Measurements from ENCODE around the gene SRSF4.
"Not testable (repeated sequence)": the region's sequence is repeated elsewhere in the genome, so short reads cannot be mapped to it uniquely, and the experiment has no call there.

SRSF4 gene

GRCh38 chr1:29164588-29164987 is 17.1 kb downstream of the SRSF4 start:
- H3K27ac ChIP-seq (ENCODE audit: low read depth, low read length) = peak overlapping the region; percentile 97
- H3K9ac ChIP-seq (ENCODE audit: low read depth, low read length) = peak overlapping the region; percentile 65
- H3K4me3 ChIP-seq (ENCODE audit: low read depth, low read length) = peak overlapping the region; percentile 43
- no peaks in the 10 kb centered on the region for H3K27me3 ChIP-seq (ENCODE audit: control insufficient read depth, insufficient read depth, low read length)
- peaks cover 66% of the 10 kb centered on the region for H3K36me3 ChIP-seq (ENCODE audit: control insufficient read depth, insufficient read depth, low read length)
- H3K4me1 ChIP-seq (ENCODE audit: control insufficient read depth, insufficient read depth, low read length) = peaks cover 54% of the 10 kb centered on the region
- no peaks in the 10 kb centered on the region for H3K9me3 ChIP-seq (ENCODE audit: control insufficient read depth, insufficient read depth, low read length)

GRCh38 chr1:29162476-29163138 is 19.1 kb downstream of the SRSF4 start:
- H3K36me3 ChIP-seq (ENCODE audit: control insufficient read depth, insufficient read depth, low read length) = peaks cover 68% of the 10 kb centered on the region
- no peaks in the 10 kb centered on the region for H3K27me3 ChIP-seq (ENCODE audit: control insufficient read depth, insufficient read depth, low read length)
- H3K4me3 ChIP-seq (ENCODE audit: low read depth, low read length) = no peak overlapping the region
- H3K9me3 ChIP-seq (ENCODE audit: control insufficient read depth, insufficient read depth, low read length) = no peaks in the 10 kb centered on the region
- H3K9ac ChIP-seq (ENCODE audit: low read depth, low read length) = no peak overlapping the region
- peak overlapping the region; percentile 97 for H3K27ac ChIP-seq (ENCODE audit: low read depth, low read length)
- H3K4me1 ChIP-seq (ENCODE audit: control insufficient read depth, insufficient read depth, low read length) = peaks cover 54% of the 10 kb centered on the region

- Histone ChIP-seq H3K36me3 (ENCODE audit: control insufficient read depth, insufficient read depth, low read length) (peaks cover 70% of the 10 kb centered on the region), H3K27ac (ENCODE audit: low read depth, low read length) (no peak overlapping the region), H3K9me3 (ENCODE audit: control insufficient read depth, insufficient read depth, low read length) (no peaks in the 10 kb centered on the region), H3K4me1 (ENCODE audit: control insufficient read depth, insufficient read depth, low read length) (peaks cover 53% of the 10 kb centered on the region), H3K27me3 (ENCODE audit: control insufficient read depth, insufficient read depth, low read length) (no peaks in the 10 kb centered on the region), H3K9ac (ENCODE audit: low read depth, low read length) (no peak overlapping the region), H3K4me3 (ENCODE audit: low read depth, low read length) (no peak overlapping the region)
Measured at GRCh38 chr1:29162025-29162424, 19.7 kb downstream of the SRSF4 start.

- H3K36me3 ChIP-seq (ENCODE audit: control insufficient read depth, insufficient read depth, low read length) = peaks cover 78% of the 10 kb centered on the region
- H3K9ac ChIP-seq (ENCODE audit: low read depth, low read length) = no peak overlapping the region
- H3K27ac ChIP-seq (ENCODE audit: low read depth, low read length) = no peak overlapping the region
- H3K4me3 ChIP-seq (ENCODE audit: low read depth, low read length) = no peak overlapping the region
- no peaks in the 10 kb centered on the region for H3K9me3 ChIP-seq (ENCODE audit: control insufficient read depth, insufficient read depth, low read length)
- H3K27me3 ChIP-seq (ENCODE audit: control insufficient read depth, insufficient read depth, low read length) = no peaks in the 10 kb centered on the region
- H3K4me1 ChIP-seq (ENCODE audit: control insufficient read depth, insufficient read depth, low read length) = peaks cover 31% of the 10 kb centered on the region
Measured at GRCh38 chr1:29159773-29160172, 21.9 kb downstream of the SRSF4 start.

GRCh38 chr1:29157269-29157601 is 24.5 kb downstream of the SRSF4 start:
- H3K27ac ChIP-seq (ENCODE audit: low read depth, low read length) = peak overlapping the region; percentile 84
- no peaks in the 10 kb centered on the region for H3K9me3 ChIP-seq (ENCODE audit: control insufficient read depth, insufficient read depth, low read length)
- peaks cover 96% of the 10 kb centered on the region for H3K36me3 ChIP-seq (ENCODE audit: control insufficient read depth, insufficient read depth, low read length)
- H3K27me3 ChIP-seq (ENCODE audit: control insufficient read depth, insufficient read depth, low read length) = no peaks in the 10 kb centered on the region
- peaks cover 6% of the 10 kb centered on the region for H3K4me1 ChIP-seq (ENCODE audit: control insufficient read depth, insufficient read depth, low read length)
- H3K9ac ChIP-seq (ENCODE audit: low read depth, low read length) = no peak overlapping the region
- H3K4me3 ChIP-seq (ENCODE audit: low read depth, low read length) = no peak overlapping the region

- Histone ChIP-seq H3K4me1 (ENCODE audit: control insufficient read depth, insufficient read depth, low read length) (peaks cover under 1% of the 10 kb centered on the region), H3K9ac (ENCODE audit: low read depth, low read length) (no peak overlapping the region), H3K27ac (ENCODE audit: low read depth, low read length) (peak overlapping the region; percentile 84), H3K27me3 (ENCODE audit: control insufficient read depth, insufficient read depth, low read length) (no peaks in the 10 kb centered on the region), H3K4me3 (ENCODE audit: low read depth, low read length) (no peak overlapping the region), H3K9me3 (ENCODE audit: control insufficient read depth, insufficient read depth, low read length) (no peaks in the 10 kb centered on the region), H3K36me3 (ENCODE audit: control insufficient read depth, insufficient read depth, low read length) (peaks cover 96% of the 10 kb centered on the region)
Measured at GRCh38 chr1:29156543-29157268, 25.0 kb downstream of the SRSF4 start.

- Histone ChIP-seq H3K36me3 (ENCODE audit: control insufficient read depth, insufficient read depth, low read length) (peaks cover 99% of the 10 kb centered on the region), H3K4me1 (ENCODE audit: control insufficient read depth, insufficient read depth, low read length) (no peaks in the 10 kb centered on the region), H3K27ac (ENCODE audit: low read depth, low read length) (no peak overlapping the region), H3K27me3 (ENCODE audit: control insufficient read depth, insufficient read depth, low read length) (no peaks in the 10 kb centered on the region), H3K9me3 (ENCODE audit: control insufficient read depth, insufficient read depth, low read length) (no peaks in the 10 kb centered on the region), H3K9ac (ENCODE audit: low read depth, low read length) (no peak overlapping the region), H3K4me3 (ENCODE audit: low read depth, low read length) (no peak overlapping the region)
Measured at GRCh38 chr1:29152046-29152805, 29.5 kb downstream of the SRSF4 start.

GRCh38 chr1:29150346-29150745 is 31.4 kb downstream of the SRSF4 start:
- not testable (repeated sequence) for H3K27ac ChIP-seq (ENCODE audit: low read depth, low read length); H3K9ac ChIP-seq (ENCODE audit: low read depth, low read length); H3K27me3 ChIP-seq (ENCODE audit: control insufficient read depth, insufficient read depth, low read length); H3K9me3 ChIP-seq (ENCODE audit: control insufficient read depth, insufficient read depth, low read length); H3K4me3 ChIP-seq (ENCODE audit: low read depth, low read length); H3K4me1 ChIP-seq (ENCODE audit: control insufficient read depth, insufficient read depth, low read length)
- H3K36me3 ChIP-seq (ENCODE audit: control insufficient read depth, insufficient read depth, low read length) = peaks cover 98% of the 10 kb centered on the region

GRCh38 chr1:29148656-29149491 is 32.8 kb downstream of the SRSF4 start:
- Histone ChIP-seq H3K36me3 (ENCODE audit: control insufficient read depth, insufficient read depth, low read length) (peaks cover 87% of the 10 kb centered on the region), H3K4me3 (ENCODE audit: low read depth, low read length) (no peak overlapping the region), H3K4me1 (ENCODE audit: control insufficient read depth, insufficient read depth, low read length) (no peaks in the 10 kb centered on the region), H3K9ac (ENCODE audit: low read depth, low read length) (no peak overlapping the region), H3K27me3 (ENCODE audit: control insufficient read depth, insufficient read depth, low read length) (no peaks in the 10 kb centered on the region), H3K9me3 (ENCODE audit: control insufficient read depth, insufficient read depth, low read length) (no peaks in the 10 kb centered on the region), H3K27ac (ENCODE audit: low read depth, low read length) (no peak overlapping the region)

GRCh38 chr1:29145739-29146437 is 35.8 kb downstream of the SRSF4 start:
- no peak overlapping the region for H3K27ac ChIP-seq (ENCODE audit: low read depth, low read length)
- H3K9me3 ChIP-seq (ENCODE audit: control insufficient read depth, insufficient read depth, low read length) = no peaks in the 10 kb centered on the region
- H3K9ac ChIP-seq (ENCODE audit: low read depth, low read length) = no peak overlapping the region
- peaks cover 61% of the 10 kb centered on the region for H3K36me3 ChIP-seq (ENCODE audit: control insufficient read depth, insufficient read depth, low read length)
- no peaks in the 10 kb centered on the region for H3K4me1 ChIP-seq (ENCODE audit: control insufficient read depth, insufficient read depth, low read length)
- H3K27me3 ChIP-seq (ENCODE audit: control insufficient read depth, insufficient read depth, low read length) = no peaks in the 10 kb centered on the region
- no peak overlapping the region for H3K4me3 ChIP-seq (ENCODE audit: low read depth, low read length)

Measured in HUES48 (cell line).